A549 (cell line): ENCODE results near the gene EXO1. TPM values are rescaled to one million over a fixed set of nuclear protein-coding genes. Genes with fewer than 3 reads are reported as not detected.
A peak's percentile ranks its signal among the peaks of the same experiment; 100 is the strongest.

Experiments used
- ATAC-seq, 2 experiments: fragments of 200-7000 bp in 1 of 2; fragments of >200 bp in 1 of 2; cut with Nextera tagmentation in 1 of 2; cut with Tn5 transposase in 1 of 2; 3 replicates each; pipeline versions ENCODE4 v1.8.0 to v1.9.1; 2018 to 2020; ENCODE audit warnings: mild to moderate bottlenecking in 1 of 2, moderate library complexity in 1 of 2
- CTCF ChIA-PET: fragments of 300-600 bp; sonication (Branson Sonifier 250); formaldehyde crosslinking; extraction: SDS; loops from one replicate; lab custom pipeline; 2021; ENCODE audit warnings: antibody characterized with exemption, inconsistent platforms; lab: Yijun Ruan, JAX
- POLR2A ChIA-PET: fragments of 350-600 bp; formaldehyde crosslinking; extraction: SDS; loops from one replicate; lab custom pipeline; 2021; ENCODE audit warnings: antibody characterized with exemption, inconsistent platforms; lab: Yijun Ruan, JAX
- DNase-seq, 2 experiments: peaks; one replicate each; pipeline versions ENCODE4 v3.0.0 to v3.0.0-alpha.2; 2011 to 2016; ENCODE audit warnings: low read depth in 1 of 2, low spot score in 1 of 2
- FAIRE-seq: peaks from 2 replicates; lab custom pipeline; 2011; peaks lifted over from hg19 to GRCh38; lab: Jason Lieb, UNC
- H3K27ac ChIP-seq, 2 experiments: fragments of >200 bp; sonication (Bioruptor Twin); formaldehyde crosslinking; 3 replicates each; pipeline ENCODE4 v1.5.1; 2016 to 2017
- H3K4me1 ChIP-seq: fragments of >200 bp; sonication (Bioruptor Twin); formaldehyde crosslinking; 3 replicates; pipeline ENCODE4 v1.6.1; 2016
- H3K4me2 ChIP-seq: fragments of >200 bp; sonication (Bioruptor Twin); formaldehyde crosslinking; 3 replicates; pipeline ENCODE4 v1.6.1; 2016
- H3K4me3 ChIP-seq: fragments of >200 bp; sonication (Bioruptor Twin); formaldehyde crosslinking; 3 replicates; pipeline ENCODE4 v1.5.1; 2016
- H3K9me3 ChIP-seq: fragments of >200 bp; sonication (Bioruptor Twin); formaldehyde crosslinking; 3 replicates; pipeline ENCODE4 v1.6.1; 2016
- BCL3 ChIP-seq: fragments of >200 bp; sonication (Bioruptor Twin); formaldehyde crosslinking; IDR thresholded peaks from 3 replicates; pipeline ENCODE4 v1.6.1; 2016
- CHD4 ChIP-seq: fragments of 200-600 bp; sonication (generic); IDR thresholded peaks from 2 replicates; pipeline ENCODE4 v1.6.1; 2016; ENCODE audit warnings: antibody characterized with exemption, mild to moderate bottlenecking, borderline replicate concordance
- E2F6 ChIP-seq: IDR thresholded peaks from 2 replicates; pipeline ENCODE4 v1.6.1; 2012; ENCODE audit warnings: low read depth, borderline replicate concordance
- EHMT2 ChIP-seq: fragments of 200-600 bp; sonication (generic); IDR thresholded peaks from 2 replicates; pipeline ENCODE4 v1.6.1; 2016; ENCODE audit warnings: antibody characterized with exemption, low read depth, mild to moderate bottlenecking, moderate library complexity
- ELK1 ChIP-seq: fragments of 150-350 bp; IDR thresholded peaks from 2 replicates; pipeline ENCODE4 v1.6.1; 2014; ENCODE audit warnings: low read depth, mild to moderate bottlenecking, low read length
- EP300 ChIP-seq, 2 experiments: fragments of >200 bp; sonication (Bioruptor Twin); formaldehyde crosslinking; IDR thresholded peaks; 2 replicates in 1 of 2; 3 replicates in 1 of 2; pipeline ENCODE4 v1.6.1; 2016 to 2017
- ESRRA ChIP-seq: fragments of 150-350 bp; IDR thresholded peaks from 2 replicates; pipeline ENCODE4 v1.6.1; 2014; ENCODE audit warnings: mild to moderate bottlenecking, low read length, borderline replicate concordance
- HOXA7 ChIP-seq: fragments of 250-450 bp; sonication (Bioruptor Pico); IDR thresholded peaks from 2 replicates; pipeline ENCODE4 v1.5.0; 2020; ENCODE audit warnings: mild to moderate bottlenecking, moderate library complexity
- JUN ChIP-seq, 2 experiments: fragments of >200 bp; sonication (Bioruptor Twin); formaldehyde crosslinking; IDR thresholded peaks; 2 replicates in 1 of 2; 3 replicates in 1 of 2; pipeline ENCODE4 v1.6.1; 2016 to 2017
- MYC ChIP-seq: IDR thresholded peaks from 2 replicates; pipeline ENCODE4 v1.6.1; 2012; ENCODE audit warnings: mild to moderate bottlenecking, inconsistent platforms, low read length, improper control_type of control experiment, borderline replicate concordance
- NFE2L2 ChIP-seq: fragments of 150-350 bp; conservative IDR thresholded peaks from 2 replicates; pipeline ENCODE4 v1.6.1; 2014; ENCODE audit warnings: low read length
- NPAS2 ChIP-seq: fragments of 250-450 bp; sonication (Bioruptor Pico); IDR thresholded peaks from 2 replicates; pipeline ENCODE4 v1.8.0; 2022; ENCODE audit warnings: mild to moderate bottlenecking, moderate library complexity, borderline replicate concordance
- NR3C1 ChIP-seq: fragments of >200 bp; sonication (Bioruptor Twin); formaldehyde crosslinking; IDR thresholded peaks from 3 replicates; pipeline ENCODE4 v1.6.1; 2017
- RAD21 ChIP-seq, 2 experiments: fragments of >200 bp in 1 of 2; sonication (Bioruptor Twin) in 1 of 2; formaldehyde crosslinking in 1 of 2; IDR thresholded peaks in 1 of 2; conservative IDR thresholded peaks in 1 of 2; 2 replicates in 1 of 2; 3 replicates in 1 of 2; pipeline ENCODE4 v1.6.1; 2012 to 2018; ENCODE audit warnings: inconsistent platforms in 1 of 2
- SMC3 ChIP-seq: fragments of >200 bp; sonication (Bioruptor Twin); formaldehyde crosslinking; IDR thresholded peaks from 3 replicates; pipeline ENCODE4 v1.6.1; 2018; ENCODE audit warnings: inconsistent platforms
- ZFP36 ChIP-seq: fragments of 450-650 bp; IDR thresholded peaks from 2 replicates; pipeline ENCODE4 v1.6.1; 2014; ENCODE audit warnings: borderline replicate concordance; ENCODE audit not compliant: partially characterized antibody
- ZSCAN20 ChIP-seq: fragments of 250-450 bp; sonication (Bioruptor Pico); IDR thresholded peaks from 2 replicates; pipeline ENCODE4 v1.8.0; 2022; ENCODE audit warnings: mild to moderate bottlenecking, moderate library complexity
- WGBS: methylation state at CpG from one replicate; pipeline ENCODE4 v1.1.6; 2017; ENCODE audit errors: missing lambda C conversion rate; 5-methylcytosine and 5-hydroxymethylcytosine counted together
- polyA plus RNA-seq, 4 experiments: library from polyadenylated mRNA; depleted of rRNA in 3 of 4; stranded (reverse); fragments of >200 nt; fragmentation: RNase III in 1 of 4; extraction: RNeasy Plus Mini Kit Qiagen cat#74134 plus additional on column Dnase treatment in 1 of 4; gene quantifications; 2 replicates in 3 of 4; 3 replicates in 1 of 4; pipeline ENCODE4 v1.2.3, GENCODE V29; 2011 to 2017
- TF ChIP-seq, protein P1 (sequence below): fragments of 450-650 bp; IDR thresholded peaks from 2 replicates; pipeline ENCODE4 v1.6.1; 2014; ENCODE audit warnings: antibody characterized with exemption
- TF ChIP-seq, protein P2 (sequence below): fragments of 250-450 bp; sonication (Bioruptor Pico); IDR thresholded peaks from 2 replicates; pipeline ENCODE4 v1.5.0; 2020; ENCODE audit warnings: low read depth, mild to moderate bottlenecking, moderate library complexity

The EXO1 gene
- polyA plus RNA-seq, 2 of the 4 experiments (the other 2 are of a cell fraction), result 23.0 to 33.1 TPM

- no peak for FAIRE-seq
- Histone ChIP-seq H3K4me1 (peaks cover 14% of the 10 kb centered on the region), H3K9me3 (no peaks in the 10 kb centered on the region), H3K4me3 (no peak overlapping the region), H3K27ac (peak overlapping the region in 1 of 2 experiments; percentile 1; a peak in 1 of 6 replicates), H3K4me2 (no peak overlapping the region)
- CTCF ChIA-PET, result interaction anchor here (1.0 to 1.4 kb wide), 3 partner anchors 9 to 16 kb away, joined by 3 to 6 read pairs (median 5); no protein-coding TSS in a partner anchor
- DNase-seq, result no peak
- 74% methylated on average over 2 of the region's 2 CpGs for WGBS
- ATAC-seq, result no peak
- POLR2A ChIA-PET, result no interaction called here
- TF ChIP-seq SMC3, result no peak
- TF ChIP-seq, protein P1, sequence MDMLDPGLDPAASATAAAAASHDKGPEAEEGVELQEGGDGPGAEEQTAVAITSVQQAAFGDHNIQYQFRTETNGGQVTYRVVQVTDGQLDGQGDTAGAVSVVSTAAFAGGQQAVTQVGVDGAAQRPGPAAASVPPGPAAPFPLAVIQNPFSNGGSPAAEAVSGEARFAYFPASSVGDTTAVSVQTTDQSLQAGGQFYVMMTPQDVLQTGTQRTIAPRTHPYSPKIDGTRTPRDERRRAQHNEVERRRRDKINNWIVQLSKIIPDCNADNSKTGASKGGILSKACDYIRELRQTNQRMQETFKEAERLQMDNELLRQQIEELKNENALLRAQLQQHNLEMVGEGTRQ, result no peak
- TF ChIP-seq ELK1, result no peak
Observed at GRCh38 chr1:241808265-241808664, 39.7 kb upstream of the EXO1 start.

DNA sequence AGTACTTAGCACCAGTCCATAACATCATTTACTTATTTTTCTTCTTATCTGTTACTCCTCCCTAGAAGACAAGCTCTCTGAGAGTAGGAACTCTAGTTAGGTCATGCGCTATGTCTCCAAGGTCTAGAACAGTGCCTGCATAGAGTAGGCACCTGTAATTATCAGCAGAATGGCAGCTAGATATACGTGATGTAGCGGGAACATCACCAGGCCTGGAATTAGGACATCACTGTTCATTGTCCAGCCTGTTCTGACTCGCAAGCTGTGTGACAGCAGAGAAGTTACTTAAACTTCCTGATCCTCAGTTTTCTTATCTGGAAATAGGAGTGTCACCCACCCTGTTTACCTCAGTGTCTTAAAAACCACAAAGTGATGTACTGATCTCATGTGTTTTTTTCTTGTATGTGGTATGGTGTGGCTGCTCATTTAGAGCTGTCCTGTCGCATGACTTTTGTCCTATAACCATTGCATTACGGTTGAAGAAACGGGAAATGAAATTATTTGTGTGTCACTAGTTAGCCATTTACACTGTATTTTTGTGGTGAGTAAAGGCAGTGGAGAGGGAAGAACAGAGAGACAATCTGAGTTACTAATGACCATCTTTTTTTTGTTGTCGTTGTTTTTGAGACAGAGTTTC, 37.1 kb upstream of the EXO1 start:
- peaks cover 14% of the 10 kb centered on the region for H3K4me1 ChIP-seq
- ATAC-seq (no peak), FAIRE-seq (no peak), DNase-seq (no peak)
- ChIA-PET CTCF (interaction anchor here (1.6 kb wide), 1 partner anchor 10 kb away, joined by 3 read pairs; no protein-coding TSS in a partner anchor), POLR2A (no interaction called here)
- WGBS, result 91% methylated on average over 8 of the region's 8 CpGs
- TF ChIP-seq E2F6, result no peak
- no peak for TF ChIP-seq EHMT2
- no peak for TF ChIP-seq MYC
- TF ChIP-seq NR3C1, result no peak
- TF ChIP-seq JUN (IDR thresholded peaks at IDR 0.05), result no peak
- TF ChIP-seq ESRRA, result no peak
- no peak for TF ChIP-seq ZFP36
- TF ChIP-seq CHD4, result no peak
- TF ChIP-seq EP300 (IDR thresholded peaks at IDR 0.05), result no peak
- TF ChIP-seq BCL3, result no peak
- no peak for TF ChIP-seq ZSCAN20 (CRISPR knock-in tag)
- H3K4me3 ChIP-seq, result no peak overlapping the region
- no peaks in the 10 kb centered on the region for H3K9me3 ChIP-seq
- H3K4me2 ChIP-seq, result no peak overlapping the region
- no peak overlapping the region for H3K27ac ChIP-seq

DNA sequence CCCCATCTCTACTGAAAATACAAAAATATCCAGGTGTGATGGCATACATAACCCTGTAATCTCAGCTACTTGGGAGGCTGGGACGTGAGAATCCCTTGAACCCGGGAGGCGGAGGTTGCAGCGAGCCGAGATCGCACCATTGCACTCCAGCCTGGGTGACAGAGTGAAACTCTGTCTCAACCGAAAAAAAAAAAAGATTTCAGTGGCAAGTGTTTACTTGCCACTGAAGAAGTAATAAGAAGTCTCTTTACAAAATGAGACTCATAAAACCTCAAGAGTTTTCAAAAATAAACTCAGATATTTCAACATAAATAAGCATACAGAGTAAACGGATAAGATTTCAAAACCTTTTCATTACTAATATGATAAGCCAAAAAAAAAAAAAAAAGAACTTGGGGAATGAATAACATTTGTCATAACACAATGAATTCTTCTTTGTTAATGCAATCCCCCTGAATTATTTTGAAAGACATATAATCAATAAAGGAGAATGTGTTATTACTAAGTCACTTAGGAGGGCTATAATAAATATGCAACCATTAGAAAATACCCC, 34.2 kb upstream of the EXO1 start:
- no peak for DNase-seq
- POLR2A ChIA-PET, result no interaction called here
- CTCF ChIA-PET, result no interaction called here

More for the DNA sequence above, 34.2 kb upstream of the EXO1 start:
- no peak for TF ChIP-seq HOXA7 (CRISPR knock-in tag)
- TF ChIP-seq NFE2L2, result no peak
- no peak for TF ChIP-seq RAD21 (conservative IDR thresholded peaks at IDR 0.05 in 1 of 2, IDR thresholded peaks at IDR 0.05 in 1 of 2)
- no peak for TF ChIP-seq NPAS2 (CRISPR knock-in tag)
- TF ChIP-seq ELK1, result no peak
- TF ChIP-seq, protein P2, sequence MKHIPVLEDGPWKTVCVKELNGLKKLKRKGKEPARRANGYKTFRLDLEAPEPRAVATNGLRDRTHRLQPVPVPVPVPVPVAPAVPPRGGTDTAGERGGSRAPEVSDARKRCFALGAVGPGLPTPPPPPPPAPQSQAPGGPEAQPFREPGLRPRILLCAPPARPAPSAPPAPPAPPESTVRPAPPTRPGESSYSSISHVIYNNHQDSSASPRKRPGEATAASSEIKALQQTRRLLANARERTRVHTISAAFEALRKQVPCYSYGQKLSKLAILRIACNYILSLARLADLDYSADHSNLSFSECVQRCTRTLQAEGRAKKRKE (CRISPR knock-in tag), result no peak
- Histone ChIP-seq H3K9me3 (no peaks in the 10 kb centered on the region), H3K4me3 (no peak overlapping the region), H3K4me1 (peaks cover 9% of the 10 kb centered on the region; the same call in 2 of the 3 replicates), H3K27ac (no peak overlapping the region), H3K4me2 (no peak overlapping the region)
- FAIRE-seq (no peak), ATAC-seq (no peak)
- WGBS, result 77% methylated on average over 8 of the region's 8 CpGs
